ENCODE results near the gene KPNA2.

- TF ChIP-seq MXI1 (IDR thresholded peaks at IDR 0.05; ENCODE audit: low read depth, low read length) (no peak), RAD21 (IDR thresholded peaks at IDR 0.05; ENCODE audit: insufficient read depth, low read depth, low read length) (no peak), EZH2 (IDR thresholded peaks at IDR 0.05; ENCODE audit: borderline replicate concordance, control insufficient read depth, low read depth, low read length) (no peak), WRNIP1 (IDR thresholded peaks at IDR 0.05; ENCODE audit: borderline replicate concordance, low read depth, low read length) (no peak), RELA (IDR thresholded peaks at IDR 0.05; ENCODE audit: borderline replicate concordance, partially characterized antibody) (no peak), BHLHE40 (IDR thresholded peaks at IDR 0.05; ENCODE audit: borderline replicate concordance in 1 of 2, low read depth in 2 of 2, low read length in 1 of 2) (no peak)
Measured at GRCh38 chr17:67999291-67999911, 36.1 kb upstream of the KPNA2 start.

Measured in GM12878 (cell line).